Natural killer cell (primary cell): ENCODE data around the gene KCNF1. TPM values are rescaled to one million over a fixed set of nuclear protein-coding genes. Genes with fewer than 3 reads are reported as not detected.

Experiments
- ATAC-seq, 3 donors: fragments of 150-1000 bp in 2 of 3; fragments of 200-7000 bp in 1 of 3; cut with Tn5 transposase; 1 replicate in 1 of 3; 2 replicates in 2 of 3; pipeline ENCODE4 v1.10.0; 2021; ENCODE audit warnings: mild to moderate bottlenecking in 2 of 3, moderate library complexity in 2 of 3
- DNase-seq, 2 donors: peaks; one replicate each; pipeline versions ENCODE4 v3.0.0 to v3.0.0-alpha.2; 2013 to 2021; ENCODE audit warnings: mixed read lengths in 1 of 2
- H3K27ac ChIP-seq: one replicate; pipeline ENCODE4 v1.5.1; 2013; ENCODE audit warnings: mild to moderate bottlenecking, low read length
- H3K27me3 ChIP-seq: one replicate; pipeline ENCODE4 v1.6.1; 2013; ENCODE audit warnings: low read length; ENCODE audit not compliant: control insufficient read depth, insufficient read depth
- H3K36me3 ChIP-seq: one replicate; pipeline ENCODE4 v1.6.1; 2013; ENCODE audit warnings: low read length; ENCODE audit not compliant: control insufficient read depth, insufficient read depth
- H3K4me1 ChIP-seq: one replicate; pipeline ENCODE4 v1.6.1; 2013; ENCODE audit warnings: low read length; ENCODE audit not compliant: control insufficient read depth, insufficient read depth
- H3K4me3 ChIP-seq: one replicate; pipeline ENCODE4 v1.5.1; 2013; ENCODE audit warnings: low read length
- H3K9me3 ChIP-seq: one replicate; pipeline ENCODE4 v1.6.1; 2013; ENCODE audit warnings: low read length; ENCODE audit not compliant: control insufficient read depth, insufficient read depth
- H3K27ac Mint-ChIP-seq, 2 donors: one replicate each; pipeline ENCODE4 v1.8.0; 2022; ENCODE audit warnings: mild to moderate bottlenecking in 2 of 2, mixed read lengths in 2 of 2, moderate library complexity in 1 of 2
- H3K27me3 Mint-ChIP-seq, 2 donors: one replicate each; pipeline ENCODE4 v1.8.0; 2022; ENCODE audit warnings: low read depth in 2 of 2, mixed read lengths in 2 of 2
- H3K36me3 Mint-ChIP-seq: one replicate; pipeline ENCODE4 v1.8.0; 2022; ENCODE audit warnings: mixed read lengths
- H3K4me1 Mint-ChIP-seq, 2 donors: one replicate each; pipeline ENCODE4 v1.8.0; 2022; ENCODE audit warnings: mixed read lengths in 2 of 2
- H3K4me3 Mint-ChIP-seq: one replicate; pipeline ENCODE4 v1.8.0; 2022; ENCODE audit warnings: mild to moderate bottlenecking, moderate library complexity, mixed read lengths
- H3K9me3 Mint-ChIP-seq, 2 donors: one replicate each; pipeline ENCODE4 v1.8.0; 2022; ENCODE audit warnings: mixed read lengths in 2 of 2
- WGBS: methylation state at CpG from one replicate; pipeline ENCODE4 v1.1.7; 2013; ENCODE audit warnings: missing lambda C conversion rate; ENCODE audit not compliant: insufficient coverage; 5-methylcytosine and 5-hydroxymethylcytosine counted together
- intact Hi-C: fragments of 100-400 bp; cut with micrococcal nuclease; formaldehyde crosslinking; loops from one replicate; pipeline ENCODE4 v1.14.2; 2022
- total RNA-seq, 4 donors: library from RNA; stranded (reverse); fragments of 120-200 nt in 1 of 4; gene quantifications; one replicate each; pipeline versions ENCODE4 v1.2.3 to v1.2.4, GENCODE V29; 2013 to 2022
- TF ChIP-seq, protein P1 (sequence below): fragments of 200-600 bp; IDR thresholded peaks from one replicate; pipeline ENCODE4 v1.8.0; 2022; ENCODE audit warnings: antibody characterized with exemption

Gene KCNF1
- total RNA-seq, 3 donors from 2014 or later (not counting 1 experiment from before 2014, with no cell fraction given), result not detected

DNA sequence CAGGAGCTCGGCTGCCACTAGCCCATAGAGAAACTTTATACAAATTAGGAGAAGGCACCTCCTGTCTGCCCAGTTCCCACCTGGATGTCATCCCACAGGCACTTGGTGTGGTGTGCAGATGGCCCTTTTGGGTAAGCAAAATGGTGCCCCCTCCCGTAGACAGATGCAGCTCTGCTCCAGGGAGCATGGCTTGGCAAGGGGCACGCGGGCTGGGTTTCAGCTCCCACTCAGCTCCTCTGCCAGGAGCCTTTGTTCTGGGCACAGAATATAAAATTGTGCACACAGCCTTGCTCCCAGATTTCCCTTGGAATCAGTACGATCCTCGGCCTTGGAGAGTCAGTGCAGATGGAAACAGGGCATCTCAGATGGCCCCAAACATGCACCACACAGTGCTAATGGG lies 20.3 kb upstream of the KCNF1 start:
- TF ChIP-seq, protein P1, sequence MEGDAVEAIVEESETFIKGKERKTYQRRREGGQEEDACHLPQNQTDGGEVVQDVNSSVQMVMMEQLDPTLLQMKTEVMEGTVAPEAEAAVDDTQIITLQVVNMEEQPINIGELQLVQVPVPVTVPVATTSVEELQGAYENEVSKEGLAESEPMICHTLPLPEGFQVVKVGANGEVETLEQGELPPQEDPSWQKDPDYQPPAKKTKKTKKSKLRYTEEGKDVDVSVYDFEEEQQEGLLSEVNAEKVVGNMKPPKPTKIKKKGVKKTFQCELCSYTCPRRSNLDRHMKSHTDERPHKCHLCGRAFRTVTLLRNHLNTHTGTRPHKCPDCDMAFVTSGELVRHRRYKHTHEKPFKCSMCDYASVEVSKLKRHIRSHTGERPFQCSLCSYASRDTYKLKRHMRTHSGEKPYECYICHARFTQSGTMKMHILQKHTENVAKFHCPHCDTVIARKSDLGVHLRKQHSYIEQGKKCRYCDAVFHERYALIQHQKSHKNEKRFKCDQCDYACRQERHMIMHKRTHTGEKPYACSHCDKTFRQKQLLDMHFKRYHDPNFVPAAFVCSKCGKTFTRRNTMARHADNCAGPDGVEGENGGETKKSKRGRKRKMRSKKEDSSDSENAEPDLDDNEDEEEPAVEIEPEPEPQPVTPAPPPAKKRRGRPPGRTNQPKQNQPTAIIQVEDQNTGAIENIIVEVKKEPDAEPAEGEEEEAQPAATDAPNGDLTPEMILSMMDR, result no peak
- Histone ChIP-seq H3K27ac (no peak overlapping the region), H3K36me3 (no peaks in the 10 kb centered on the region), H3K4me1 (no peaks in the 10 kb centered on the region), H3K27me3 (no peaks in the 10 kb centered on the region), H3K4me3 (no peak overlapping the region), H3K9me3 (no peaks in the 10 kb centered on the region)
- no peaks in the 10 kb centered on the region for H3K9me3 Mint-ChIP-seq
- H3K36me3 Mint-ChIP-seq, result no peaks in the 10 kb centered on the region
- DNase-seq (no peak), ATAC-seq (no peak)
- 85% methylated on average over 6 of the region's 6 CpGs for WGBS
- intact Hi-C loops, result no loop called here
- no peak overlapping the region for H3K27ac Mint-ChIP-seq
- H3K4me1 Mint-ChIP-seq, result no peaks in the 10 kb centered on the region
- H3K27me3 Mint-ChIP-seq, result peaks cover 18 to 31% of the 10 kb centered on the region in 2 donors
- H3K4me3 Mint-ChIP-seq, result no peak overlapping the region

DNA sequence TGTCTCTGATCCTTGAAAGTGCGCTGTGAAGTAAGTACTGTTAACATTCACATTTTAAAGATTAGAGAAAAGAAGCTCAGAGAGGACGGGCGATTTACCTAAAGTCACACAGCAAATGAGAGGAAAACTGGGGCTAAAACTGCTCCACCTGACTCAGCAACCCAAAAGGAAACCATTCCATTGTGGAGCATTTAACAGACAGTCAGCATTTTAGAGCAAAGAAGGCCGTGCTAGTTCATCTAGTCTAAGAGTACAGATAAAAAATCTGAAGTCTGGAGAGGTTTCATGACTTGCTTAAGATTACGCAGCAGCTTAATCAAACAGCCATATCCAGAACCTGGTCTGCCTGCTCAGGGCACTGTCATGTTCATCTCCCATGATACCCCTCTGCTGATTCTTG lies 19.9 kb upstream of the KCNF1 start:
- TF ChIP-seq, protein P1, result no peak
- H3K27ac ChIP-seq, result no peak overlapping the region
- H3K9me3 Mint-ChIP-seq, result no peaks in the 10 kb centered on the region
- no peaks in the 10 kb centered on the region for H3K9me3 ChIP-seq
- H3K4me3 ChIP-seq, result no peak overlapping the region
- peaks cover 18 to 31% of the 10 kb centered on the region in 2 donors for H3K27me3 Mint-ChIP-seq
- intact Hi-C loops, result no loop called here
- H3K36me3 Mint-ChIP-seq, result no peaks in the 10 kb centered on the region
- H3K36me3 ChIP-seq, result no peaks in the 10 kb centered on the region
- H3K4me3 Mint-ChIP-seq, result no peak overlapping the region
- no peaks in the 10 kb centered on the region for H3K27me3 ChIP-seq
- no peaks in the 10 kb centered on the region for H3K4me1 ChIP-seq
- H3K27ac Mint-ChIP-seq, result no peak overlapping the region
- WGBS, result 82% methylated on average over 5 of the region's 5 CpGs
- DNase-seq, result no peak
- no peaks in the 10 kb centered on the region for H3K4me1 Mint-ChIP-seq
- no peak for ATAC-seq

DNA sequence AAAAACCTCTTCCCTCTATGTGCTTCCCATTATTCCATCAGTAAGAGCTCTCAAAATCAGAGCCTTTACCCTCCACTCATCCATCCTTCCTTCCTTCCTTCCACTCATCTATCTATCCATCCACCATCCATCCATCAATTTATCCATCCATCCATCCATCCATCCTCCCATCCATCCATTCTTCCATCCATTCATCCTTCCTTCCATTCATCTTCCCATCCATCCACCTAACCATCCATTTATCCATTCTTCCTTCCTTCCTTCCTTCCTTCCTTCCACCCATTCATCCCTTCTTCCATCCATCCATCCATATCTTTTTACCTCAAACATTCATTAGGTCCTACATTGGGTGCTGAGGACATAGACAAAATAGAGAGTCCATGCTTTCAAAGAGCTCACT lies 19.4 kb upstream of the KCNF1 start:
- no peaks in the 10 kb centered on the region for H3K4me1 ChIP-seq
- H3K27ac ChIP-seq, result no peak overlapping the region
- no peak overlapping the region for H3K4me3 ChIP-seq
- Mint-ChIP-seq H3K4me3 (no peak overlapping the region), H3K27me3 (peaks cover 18 to 31% of the 10 kb centered on the region in 2 donors), H3K36me3 (no peaks in the 10 kb centered on the region), H3K9me3 (no peaks in the 10 kb centered on the region), H3K4me1 (no peaks in the 10 kb centered on the region), H3K27ac (no peak overlapping the region)
- no peak for ATAC-seq
- no peaks in the 10 kb centered on the region for H3K9me3 ChIP-seq
- no peaks in the 10 kb centered on the region for H3K27me3 ChIP-seq
- H3K36me3 ChIP-seq, result no peaks in the 10 kb centered on the region
- intact Hi-C loops, result no loop called here
- no peak for DNase-seq
- TF ChIP-seq, protein P1, result no peak

DNA sequence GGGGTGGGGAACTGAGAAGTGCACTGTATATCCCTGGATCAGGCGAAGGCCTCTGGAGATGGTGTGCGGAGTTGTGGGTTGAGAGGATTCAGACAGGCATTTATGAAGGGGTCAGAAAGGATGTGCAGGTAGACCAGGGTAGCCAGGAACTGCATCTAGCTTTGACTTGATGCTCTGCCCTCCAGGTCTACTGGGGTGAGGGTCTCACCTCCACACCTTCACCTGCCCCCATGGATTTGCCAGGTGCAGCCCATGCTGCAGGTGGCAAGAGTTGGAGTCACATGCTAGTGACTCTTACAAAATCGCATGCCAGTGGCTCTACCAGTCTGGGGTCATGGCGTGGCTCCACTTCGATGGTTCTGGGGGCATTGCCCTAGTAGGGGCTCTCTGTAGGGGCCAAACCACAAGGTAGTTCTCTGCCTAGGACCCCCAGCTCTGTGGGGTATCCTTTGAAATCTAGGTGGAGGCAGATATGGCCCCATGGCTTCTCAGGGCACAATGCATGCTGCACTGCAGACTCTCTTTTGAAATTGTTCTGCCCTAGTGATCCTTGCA lies 18.9 kb upstream of the KCNF1 start:
- Histone ChIP-seq H3K4me3 (no peak overlapping the region), H3K4me1 (no peaks in the 10 kb centered on the region), H3K9me3 (no peaks in the 10 kb centered on the region), H3K36me3 (no peaks in the 10 kb centered on the region), H3K27ac (no peak overlapping the region), H3K27me3 (no peaks in the 10 kb centered on the region)
- peaks cover 18 to 31% of the 10 kb centered on the region in 2 donors for H3K27me3 Mint-ChIP-seq
- H3K9me3 Mint-ChIP-seq, result no peaks in the 10 kb centered on the region
- ATAC-seq (no peak), DNase-seq (no peak)
- H3K27ac Mint-ChIP-seq, result no peak overlapping the region
- intact Hi-C loops, result no loop called here
- TF ChIP-seq, protein P1, result no peak
- H3K4me3 Mint-ChIP-seq, result no peak overlapping the region
- no peaks in the 10 kb centered on the region for H3K4me1 Mint-ChIP-seq
- no peaks in the 10 kb centered on the region for H3K36me3 Mint-ChIP-seq
- 62% methylated on average over 5 of the region's 5 CpGs for WGBS
